ENCODE results near the gene GALNT18. TPM values are rescaled to one million over a fixed set of nuclear protein-coding genes. Genes with fewer than 3 reads are reported as not detected.
A peak's percentile ranks its signal among the peaks of the same experiment; 100 is the strongest.

GALNT18 gene
- total and polyA plus RNA-seq, 2 experiments from 2014 or later, result 4.3 to 10.8 TPM

GRCh38 chr11:11667056-11667455, 45.3 kb upstream of the GALNT18 start:
- Mint-ChIP-seq H3K4me1 (peaks cover 13% of the 10 kb centered on the region), H3K36me3 (ENCODE audit: low read depth) (peaks cover 12% of the 10 kb centered on the region; the same call in 2 of the 3 replicates), H3K27ac (no peak overlapping the region), H3K9me3 (peaks cover 14% of the 10 kb centered on the region), H3K4me3 (no peak overlapping the region), H3K27me3 (ENCODE audit: insufficient read depth, low read depth, poor library complexity) (peaks cover 4% of the 10 kb centered on the region)
- H3K27me3 ChIP-seq (ENCODE audit: insufficient read depth), result no peaks in the 10 kb centered on the region
- ATAC-seq (no peak), DNase-seq (ENCODE audit: low spot score) (no peak)
- peaks cover 5% of the 10 kb centered on the region; the same call in 1 of the 2 replicates for H3K9me2 ChIP-seq (ENCODE audit: insufficient read depth)
- H3K4me1 ChIP-seq (ENCODE audit: insufficient read depth), result peaks cover 6% of the 10 kb centered on the region; the same call in 1 of the 2 replicates
- H3K36me3 ChIP-seq (ENCODE audit: insufficient read depth), result no peaks in the 10 kb centered on the region
- TF ChIP-seq ZNF114 (CRISPR knock-in tag; IDR thresholded peaks at IDR 0.05) (no peak), CTCF (conservative IDR thresholded peaks at IDR 0.05; ENCODE audit: low read depth in 2 of 2) (peak in 1 of 2 experiments; percentile 30; a peak in 2 of 4 replicates), ZNF462 (CRISPR knock-in tag; IDR thresholded peaks at IDR 0.05) (no peak)
- no peak overlapping the region for H3K4me3 ChIP-seq
- H3K79me2 ChIP-seq (replicated peaks; ENCODE audit: insufficient read depth), result no peaks in the 10 kb centered on the region
- no peak overlapping the region for H3K27ac ChIP-seq (ENCODE audit: low read depth)
- no peaks in the 10 kb centered on the region for H4K20me1 ChIP-seq (replicated peaks; ENCODE audit: insufficient read depth)
- H3F3A ChIP-seq (replicated peaks; ENCODE audit: low read depth), result no peaks in the 10 kb centered on the region
- H2AFZ ChIP-seq, result no peak overlapping the region
- H3K4me2 ChIP-seq, result no peak overlapping the region

- H3K36me3 Mint-ChIP-seq (ENCODE audit: low read depth), result peaks cover 12% of the 10 kb centered on the region; the same call in 2 of the 3 replicates
- Histone ChIP-seq H3K4me2 (no peak overlapping the region), H2AFZ (no peak overlapping the region), H3K4me1 (ENCODE audit: insufficient read depth) (peaks cover 15% of the 10 kb centered on the region; the same call in 1 of the 2 replicates), H4K20me1 (replicated peaks; ENCODE audit: insufficient read depth) (no peaks in the 10 kb centered on the region), H3K9me2 (ENCODE audit: insufficient read depth) (no peaks in the 10 kb centered on the region), H3K36me3 (ENCODE audit: insufficient read depth) (no peaks in the 10 kb centered on the region), H3K79me2 (replicated peaks; ENCODE audit: insufficient read depth) (no peaks in the 10 kb centered on the region), H3K4me3 (no peak overlapping the region), H3F3A (replicated peaks; ENCODE audit: low read depth) (no peaks in the 10 kb centered on the region), H3K27me3 (ENCODE audit: insufficient read depth) (no peaks in the 10 kb centered on the region), H3K27ac (ENCODE audit: low read depth) (no peak overlapping the region)
- H3K4me1 Mint-ChIP-seq, result peaks cover 27% of the 10 kb centered on the region
- no peak overlapping the region for H3K27ac Mint-ChIP-seq
- ATAC-seq, result no peak
- H3K27me3 Mint-ChIP-seq (ENCODE audit: insufficient read depth, low read depth, poor library complexity), result peaks cover 12% of the 10 kb centered on the region
- H3K4me3 Mint-ChIP-seq, result no peak overlapping the region
- peaks cover 14% of the 10 kb centered on the region for H3K9me3 Mint-ChIP-seq
- no peak for DNase-seq (ENCODE audit: low spot score)
- no peak for TF ChIP-seq POLR2AphosphoS5 (IDR thresholded peaks at IDR 0.05; ENCODE audit: low read depth)
- TF ChIP-seq ETS1 (IDR thresholded peaks at IDR 0.05), result no peak
- TF ChIP-seq CREB1 (CRISPR knock-in tag; IDR thresholded peaks at IDR 0.05; ENCODE audit: low read depth), result no peak
- TF ChIP-seq REST (IDR thresholded peaks at IDR 0.05; ENCODE audit: unreplicated experiment), result no peak
- TF ChIP-seq ZNF331 (CRISPR knock-in tag; IDR thresholded peaks at IDR 0.05; ENCODE audit: low read depth), result no peak
These were observed 43.6 kb upstream of the GALNT18 start for GRCh38 chr11:11665407-11665806.
